Natural killer cell (primary cell): ENCODE measurements around the gene KNL1. TPM values are rescaled to one million over a fixed set of nuclear protein-coding genes. Genes with fewer than 3 reads are reported as not detected.

Source experiments
- ATAC-seq, 3 donors: fragments of 150-1000 bp in 2 of 3; fragments of 200-7000 bp in 1 of 3; cut with Tn5 transposase; 1 replicate in 1 of 3; 2 replicates in 2 of 3; pipeline ENCODE4 v1.10.0; 2021; ENCODE audit warnings: mild to moderate bottlenecking in 2 of 3, moderate library complexity in 2 of 3
- DNase-seq, 2 donors: peaks; one replicate each; pipeline versions ENCODE4 v3.0.0 to v3.0.0-alpha.2; 2013 to 2021; ENCODE audit warnings: mixed read lengths in 1 of 2
- H3K27ac ChIP-seq: one replicate; pipeline ENCODE4 v1.5.1; 2013; ENCODE audit warnings: mild to moderate bottlenecking, low read length
- H3K27me3 ChIP-seq: one replicate; pipeline ENCODE4 v1.6.1; 2013; ENCODE audit warnings: low read length; ENCODE audit not compliant: control insufficient read depth, insufficient read depth
- H3K36me3 ChIP-seq: one replicate; pipeline ENCODE4 v1.6.1; 2013; ENCODE audit warnings: low read length; ENCODE audit not compliant: control insufficient read depth, insufficient read depth
- H3K4me1 ChIP-seq: one replicate; pipeline ENCODE4 v1.6.1; 2013; ENCODE audit warnings: low read length; ENCODE audit not compliant: control insufficient read depth, insufficient read depth
- H3K4me3 ChIP-seq: one replicate; pipeline ENCODE4 v1.5.1; 2013; ENCODE audit warnings: low read length
- H3K9me3 ChIP-seq: one replicate; pipeline ENCODE4 v1.6.1; 2013; ENCODE audit warnings: low read length; ENCODE audit not compliant: control insufficient read depth, insufficient read depth
- H3K27ac Mint-ChIP-seq, 2 donors: one replicate each; pipeline ENCODE4 v1.8.0; 2022; ENCODE audit warnings: mild to moderate bottlenecking in 2 of 2, mixed read lengths in 2 of 2, moderate library complexity in 1 of 2
- H3K27me3 Mint-ChIP-seq, 2 donors: one replicate each; pipeline ENCODE4 v1.8.0; 2022; ENCODE audit warnings: low read depth in 2 of 2, mixed read lengths in 2 of 2
- H3K36me3 Mint-ChIP-seq: one replicate; pipeline ENCODE4 v1.8.0; 2022; ENCODE audit warnings: mixed read lengths
- H3K4me1 Mint-ChIP-seq, 2 donors: one replicate each; pipeline ENCODE4 v1.8.0; 2022; ENCODE audit warnings: mixed read lengths in 2 of 2
- H3K4me3 Mint-ChIP-seq: one replicate; pipeline ENCODE4 v1.8.0; 2022; ENCODE audit warnings: mild to moderate bottlenecking, moderate library complexity, mixed read lengths
- H3K9me3 Mint-ChIP-seq, 2 donors: one replicate each; pipeline ENCODE4 v1.8.0; 2022; ENCODE audit warnings: mixed read lengths in 2 of 2
- WGBS: methylation state at CpG from one replicate; pipeline ENCODE4 v1.1.7; 2013; ENCODE audit warnings: missing lambda C conversion rate; ENCODE audit not compliant: insufficient coverage; 5-methylcytosine and 5-hydroxymethylcytosine counted together
- intact Hi-C: fragments of 100-400 bp; cut with micrococcal nuclease; formaldehyde crosslinking; loops from one replicate; pipeline ENCODE4 v1.14.2; 2022
- total RNA-seq, 4 donors: library from RNA; stranded (reverse); fragments of 120-200 nt in 1 of 4; gene quantifications; one replicate each; pipeline versions ENCODE4 v1.2.3 to v1.2.4, GENCODE V29; 2013 to 2022
- TF ChIP-seq, protein P1 (sequence below): fragments of 200-600 bp; IDR thresholded peaks from one replicate; pipeline ENCODE4 v1.8.0; 2022; ENCODE audit warnings: antibody characterized with exemption

Gene KNL1
- total RNA-seq, 3 donors from 2014 or later (not counting 1 experiment from before 2014, with no cell fraction given): 2.4 to 4.1 (median 3.6) TPM

DNA sequence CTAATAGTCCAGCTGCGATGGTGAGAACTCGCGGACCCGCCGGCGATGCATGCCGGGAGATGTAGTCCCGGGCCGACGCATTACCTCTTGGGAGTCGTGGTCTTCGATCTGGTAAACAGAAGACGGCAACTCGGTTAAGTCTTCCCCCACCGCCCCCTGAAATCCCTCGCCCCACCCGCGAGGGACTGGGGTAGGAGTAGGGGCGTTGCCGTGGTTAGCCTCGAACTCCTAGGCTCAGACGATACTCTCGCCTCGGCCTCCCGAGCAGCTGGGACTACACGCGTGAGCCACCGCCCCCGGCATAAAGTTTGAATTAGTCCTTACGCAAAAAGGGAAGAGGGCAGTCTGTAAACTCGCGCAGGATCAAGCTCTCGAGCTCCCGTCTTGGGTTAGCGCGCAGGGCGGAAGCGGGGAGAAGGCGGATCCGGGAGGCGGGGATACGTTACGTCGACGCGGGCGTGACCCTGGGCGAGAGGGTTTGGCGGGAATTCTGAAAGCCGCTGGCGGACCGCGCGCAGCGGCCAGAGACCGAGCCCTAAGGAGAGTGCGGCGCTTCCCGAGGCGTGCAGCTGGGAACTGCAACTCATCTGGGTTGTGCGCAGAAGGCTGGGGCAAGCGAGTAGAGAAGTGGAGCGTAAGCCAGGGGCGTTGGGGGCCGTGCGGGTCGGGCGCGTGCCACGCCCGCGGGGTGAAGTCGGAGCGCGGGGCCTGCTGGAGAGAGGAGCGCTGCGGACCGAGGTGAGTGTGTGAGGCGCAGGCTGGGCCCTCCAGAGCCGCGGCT, 100.8 kb downstream of the KNL1 start, which contains the start of gene RAD51:
Gene RAD51 (plus strand): TSS at position 487 of the 781 bp plus-strand sequence. CDS start 3,585 bp downstream, outside the sequence.
- TF ChIP-seq, protein P1, sequence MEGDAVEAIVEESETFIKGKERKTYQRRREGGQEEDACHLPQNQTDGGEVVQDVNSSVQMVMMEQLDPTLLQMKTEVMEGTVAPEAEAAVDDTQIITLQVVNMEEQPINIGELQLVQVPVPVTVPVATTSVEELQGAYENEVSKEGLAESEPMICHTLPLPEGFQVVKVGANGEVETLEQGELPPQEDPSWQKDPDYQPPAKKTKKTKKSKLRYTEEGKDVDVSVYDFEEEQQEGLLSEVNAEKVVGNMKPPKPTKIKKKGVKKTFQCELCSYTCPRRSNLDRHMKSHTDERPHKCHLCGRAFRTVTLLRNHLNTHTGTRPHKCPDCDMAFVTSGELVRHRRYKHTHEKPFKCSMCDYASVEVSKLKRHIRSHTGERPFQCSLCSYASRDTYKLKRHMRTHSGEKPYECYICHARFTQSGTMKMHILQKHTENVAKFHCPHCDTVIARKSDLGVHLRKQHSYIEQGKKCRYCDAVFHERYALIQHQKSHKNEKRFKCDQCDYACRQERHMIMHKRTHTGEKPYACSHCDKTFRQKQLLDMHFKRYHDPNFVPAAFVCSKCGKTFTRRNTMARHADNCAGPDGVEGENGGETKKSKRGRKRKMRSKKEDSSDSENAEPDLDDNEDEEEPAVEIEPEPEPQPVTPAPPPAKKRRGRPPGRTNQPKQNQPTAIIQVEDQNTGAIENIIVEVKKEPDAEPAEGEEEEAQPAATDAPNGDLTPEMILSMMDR: no peak
- Mint-ChIP-seq H3K9me3 (no peaks in the 10 kb centered on the region), H3K4me3 (peak within 1 kb of the TSS; percentile 100), H3K27me3 (no peaks in the 10 kb centered on the region), H3K27ac (peak within 1 kb of the TSS; percentile 97 to 98), H3K4me1 (peaks cover 20 to 23% of the 10 kb centered on the region in 2 donors), H3K36me3 (no peaks in the 10 kb centered on the region)
- Histone ChIP-seq H3K4me3 (peak within 1 kb of the TSS; percentile 92), H3K4me1 (peaks cover 19% of the 10 kb centered on the region), H3K27me3 (no peaks in the 10 kb centered on the region), H3K36me3 (peaks cover 6% of the 10 kb centered on the region), H3K27ac (peak within 1 kb of the TSS; percentile 97), H3K9me3 (no peaks in the 10 kb centered on the region)
- intact Hi-C loops: loop anchor here (1.0 kb wide), 2 partner anchors 60 to 112 kb away; partner anchors contain the start of genes DNAJC17, RMDN3 and ZFYVE19
- WGBS: under 1% methylated on average over 76 of the region's 81 CpGs
- DNase-seq: peak; percentile 88 to 96
- ATAC-seq: peak; percentile 91 to 98 (median 92)

DNA sequence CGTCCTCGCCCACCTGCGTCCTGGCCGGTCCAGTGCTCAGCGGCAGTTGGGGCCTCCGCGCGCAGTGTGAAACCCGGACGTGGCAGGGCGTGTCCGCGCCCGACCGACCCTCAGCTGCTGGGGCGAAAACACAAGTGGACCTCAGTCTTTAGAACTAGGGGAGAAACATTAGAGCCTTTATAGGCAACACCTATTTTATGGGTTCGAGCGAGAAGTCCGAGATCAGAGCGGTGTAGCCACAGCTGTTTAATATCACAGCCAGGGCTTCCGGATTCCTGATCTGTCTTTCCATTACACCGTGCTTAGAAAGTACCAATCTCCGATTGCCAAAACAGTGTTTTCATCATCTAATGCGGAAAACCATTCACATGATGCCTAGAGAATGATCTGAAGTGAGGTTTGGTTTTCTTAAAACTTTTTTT, 101.4 kb downstream of the KNL1 start:
- Mint-ChIP-seq H3K4me1 (peaks cover 20 to 22% of the 10 kb centered on the region in 2 donors), H3K27ac (peak overlapping the region; percentile 97 to 98), H3K27me3 (no peaks in the 10 kb centered on the region), H3K4me3 (peak overlapping the region; percentile 100), H3K36me3 (no peaks in the 10 kb centered on the region), H3K9me3 (no peaks in the 10 kb centered on the region)
- Histone ChIP-seq H3K4me3 (peak overlapping the region; percentile 92), H3K27ac (peak overlapping the region; percentile 97), H3K27me3 (no peaks in the 10 kb centered on the region), H3K36me3 (peaks cover 6% of the 10 kb centered on the region), H3K4me1 (peaks cover 19% of the 10 kb centered on the region), H3K9me3 (no peaks in the 10 kb centered on the region)
- peak in 1 of 2 donors; percentile 44 for DNase-seq
- ATAC-seq: peak in 1 of 3 donors; percentile 11
- WGBS: under 1% methylated on average over 24 of the region's 24 CpGs
- TF ChIP-seq, protein P1: no peak
- intact Hi-C loops: loop anchor here (1.0 kb wide), 1 partner anchor 112 kb away; the partner anchor contains the start of genes DNAJC17 and ZFYVE19

DNA sequence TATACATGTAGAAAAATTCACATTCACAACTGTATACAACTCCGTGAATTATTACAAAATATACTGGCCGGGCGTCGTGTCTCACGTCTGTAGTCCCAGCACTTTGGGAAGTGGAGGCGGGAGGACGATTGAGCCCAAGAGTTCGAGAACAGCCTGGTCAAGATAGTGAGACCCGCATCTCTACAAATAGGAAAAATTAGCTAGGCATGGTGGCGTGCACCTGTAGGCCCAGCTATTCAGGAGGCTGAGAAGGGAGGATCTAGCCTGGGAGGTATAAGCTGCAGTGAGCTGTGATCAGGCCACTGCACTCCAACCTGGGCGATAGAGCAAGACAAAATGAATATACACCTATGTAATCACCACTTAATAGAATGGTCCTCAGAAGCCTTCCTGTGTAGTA, 102.2 kb downstream of the KNL1 start:
- no peak overlapping the region for H3K4me3 ChIP-seq
- H3K4me1 Mint-ChIP-seq: peaks cover 20 to 22% of the 10 kb centered on the region in 2 donors
- TF ChIP-seq, protein P1: no peak

More for the DNA sequence above, 102.2 kb downstream of the KNL1 start:
- peaks cover 6% of the 10 kb centered on the region for H3K36me3 ChIP-seq
- no peak for ATAC-seq
- Mint-ChIP-seq H3K4me3 (peak overlapping the region; percentile 100), H3K36me3 (no peaks in the 10 kb centered on the region), H3K27me3 (no peaks in the 10 kb centered on the region), H3K9me3 (no peaks in the 10 kb centered on the region), H3K27ac (no peak overlapping the region)
- 94% methylated on average over 10 of the region's 11 CpGs for WGBS
- H3K27me3 ChIP-seq: no peaks in the 10 kb centered on the region
- no peak for DNase-seq
- H3K4me1 ChIP-seq: peaks cover 19% of the 10 kb centered on the region
- no peaks in the 10 kb centered on the region for H3K9me3 ChIP-seq
- no peak overlapping the region for H3K27ac ChIP-seq
- intact Hi-C loops: no loop called here
